HG02884 (cell line): ENCODE results near the gene MTCH2.
"Not testable (repeated sequence)": the region's sequence is repeated elsewhere in the genome, so short reads cannot be mapped to it uniquely, and the experiment has no call there.

Experiments used
- ATAC-seq: cut with Tn5 transposase; IDR thresholded peaks from one replicate; pipeline ENCODE4 v1.9.1; 2021; ENCODE audit warnings: mild to moderate bottlenecking, moderate library complexity; ENCODE audit not compliant: unreplicated experiment

MTCH2 gene

GRCh38 chr11:47642099-47642855, at the start of gene MTCH2:
Gene MTCH2 (minus strand): TSS chr11:47642559. CDS start chr11:47642465, 94 bp downstream.
- peak; percentile 88 for ATAC-seq

GRCh38 chr11:47691979-47692378, 49.6 kb upstream of the MTCH2 start:
- no peak for ATAC-seq

- ATAC-seq, result no peak
Measured at GRCh38 chr11:47689480-47689879, 47.1 kb upstream of the MTCH2 start.

GRCh38 chr11:47688991-47689390, 46.6 kb upstream of the MTCH2 start:
- no peak for ATAC-seq

- ATAC-seq, result no peak
Measured at GRCh38 chr11:47688111-47688510, 45.8 kb upstream of the MTCH2 start.

- ATAC-seq, result not testable (repeated sequence)
Measured at GRCh38 chr11:47686704-47687103, 44.3 kb upstream of the MTCH2 start.

GRCh38 chr11:47686151-47686550, 43.8 kb upstream of the MTCH2 start:
- no peak for ATAC-seq

GRCh38 chr11:47675851-47676250, 33.5 kb upstream of the MTCH2 start:
- ATAC-seq, result no peak

GRCh38 chr11:47672283-47672730, 29.9 kb upstream of the MTCH2 start:
- ATAC-seq, result no peak

- no peak for ATAC-seq
Measured at GRCh38 chr11:47669856-47670255, 27.5 kb upstream of the MTCH2 start.

- ATAC-seq, result no peak
Measured at GRCh38 chr11:47668665-47669064, 26.3 kb upstream of the MTCH2 start.

GRCh38 chr11:47667555-47667954, 25.2 kb upstream of the MTCH2 start:
- no peak for ATAC-seq

- ATAC-seq, result no peak
Measured at GRCh38 chr11:47667135-47667534, 24.8 kb upstream of the MTCH2 start.

GRCh38 chr11:47664936-47665335, 22.6 kb upstream of the MTCH2 start:
- not testable (repeated sequence) for ATAC-seq

GRCh38 chr11:47661245-47661644, 18.9 kb upstream of the MTCH2 start:
- no peak for ATAC-seq

GRCh38 chr11:47659276-47659675, 16.9 kb upstream of the MTCH2 start:
- ATAC-seq, result no peak

GRCh38 chr11:47656260-47656885, 14.0 kb upstream of the MTCH2 start:
- ATAC-seq, result no peak

GRCh38 chr11:47651818-47652469, 9.6 kb upstream of the MTCH2 start:
- ATAC-seq, result no peak

GRCh38 chr11:47649276-47649675, 6.9 kb upstream of the MTCH2 start:
- ATAC-seq, result no peak

GRCh38 chr11:47646019-47646418, 3.7 kb upstream of the MTCH2 start:
- ATAC-seq, result no peak

GRCh38 chr11:47645500-47645899, 3.1 kb upstream of the MTCH2 start:
- ATAC-seq, result no peak

GRCh38 chr11:47641600-47642098, 710 bp downstream of the MTCH2 start:
- ATAC-seq, result no peak
